Kidney (tissue), 14 donors: ENCODE results near the gene ERMN. TPM values are rescaled to one million over a fixed set of nuclear protein-coding genes. Genes with fewer than 3 reads are reported as not detected.
A peak's percentile ranks its signal among the peaks of the same experiment; 100 is the strongest.

Source experiments
- DNase-seq, 5 donors: peaks; one replicate each; pipeline ENCODE4 v3.0.0-alpha.2; 2013 to 2020
- FAIRE-seq: peaks from 2 replicates; lab custom pipeline; 2012; peaks lifted over from hg19 to GRCh38; lab: Jason Lieb, UNC
- H3K27ac ChIP-seq, 2 donors: one replicate each; pipeline ENCODE4 v1.7.0; 2013; ENCODE audit warnings: low read depth in 2 of 2, low read length in 2 of 2, inconsistent platforms in 1 of 2
- H3K27me3 ChIP-seq: one replicate; pipeline ENCODE4 v1.7.1; 2013; ENCODE audit warnings: low read length, inconsistent platforms; ENCODE audit not compliant: control insufficient read depth, insufficient read depth
- H3K36me3 ChIP-seq, 3 donors: one replicate each; pipeline versions ENCODE4 v1.7.0 to v1.7.1; 2013; ENCODE audit warnings: low read length in 3 of 3, control low read depth in 1 of 3, inconsistent platforms in 1 of 3; ENCODE audit not compliant: insufficient read depth in 3 of 3, control insufficient read depth in 2 of 3
- H3K4me1 ChIP-seq, 3 donors: one replicate each; pipeline versions ENCODE4 v1.7.0 to v1.7.1; 2013; ENCODE audit warnings: low read length in 3 of 3, inconsistent platforms in 1 of 3, low read depth in 1 of 3; ENCODE audit not compliant: control insufficient read depth in 2 of 3, insufficient read depth in 2 of 3
- H3K4me3 ChIP-seq, 3 donors: one replicate each; pipeline versions ENCODE4 v1.7.0 to v1.8.1; 2013; ENCODE audit warnings: low read length in 3 of 3, control low read depth in 1 of 3, inconsistent platforms in 1 of 3
- H3K9ac ChIP-seq, 3 donors: one replicate each; pipeline versions ENCODE4 v1.7.0 to v1.7.1; 2013; ENCODE audit warnings: low read length in 3 of 3, control low read depth in 1 of 3, inconsistent platforms in 1 of 3
- H3K9me3 ChIP-seq, 3 donors: one replicate each; pipeline versions ENCODE4 v1.7.0 to v1.7.1; 2013; ENCODE audit warnings: low read length in 3 of 3, control low read depth in 1 of 3, inconsistent platforms in 1 of 3; ENCODE audit not compliant: control insufficient read depth in 2 of 3, insufficient read depth in 1 of 3
- intact Hi-C: fragments of 100-400 bp; cut with DNase I; formaldehyde crosslinking; loops from one replicate; pipeline ENCODE4 v1.11.1; 2022
- polyA plus RNA-seq: library from polyadenylated mRNA; stranded (reverse); fragments of 350-450 nt; fragmentation: Illumina TruSeq; extraction: RNeasy Lipid Tissue Mini Kit (QIAGEN cat#74804); gene quantifications from one replicate; pipeline ENCODE4 v1.2.3, GENCODE V29; 2014; ENCODE audit warnings: low read depth, low replicate concordance; ENCODE audit not compliant: insufficient read depth
- total RNA-seq: library from RNA; stranded (reverse); fragmentation: NEBNext Ultra II Directional; extraction: Animal tissue kit (Norgen Biotek cat#: 25700); gene quantifications from one replicate; pipeline ENCODE4 v1.2.1, GENCODE V29; 2021
- TF ChIP-seq, protein P1 (sequence below): IDR thresholded peaks from 3 replicates; pipeline ENCODE4 v1.5.1; 2012; ENCODE audit warnings: mild to moderate bottlenecking, moderate library complexity, borderline replicate concordance; ENCODE audit not compliant: insufficient read depth; ENCODE audit errors: extremely low read depth
- donor health status: control.
- donor health status: control.
- donor health status: control.
- donor health status: control.
- donor health status: control.
- donor health status: DM: yes; HTN: yes; CAD: no.
- donor health status: Normal renal cell carcinoma (clear cell type).

The ERMN gene
- total and polyA plus RNA-seq, 2 donors from 2014 or later: 0.11 to 1.6 TPM

DNA sequence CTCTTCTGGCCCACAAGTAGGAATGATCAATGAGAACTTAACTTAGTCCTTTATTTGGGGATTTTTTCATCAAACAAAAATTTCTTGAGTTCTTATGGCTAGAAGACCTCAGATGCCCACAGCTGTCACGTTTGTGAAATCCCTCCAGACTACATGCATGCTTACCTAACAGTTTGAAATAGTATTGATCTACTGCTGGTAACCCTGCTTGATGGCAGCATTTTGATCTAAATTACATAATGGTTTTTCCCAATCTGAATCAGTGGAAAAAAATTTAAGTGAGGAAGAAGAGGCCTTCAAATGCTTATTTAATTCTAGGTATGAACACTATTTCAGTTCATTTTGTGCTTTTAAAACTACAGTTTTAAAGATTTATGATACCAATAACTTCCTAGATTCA is 13.9 kb downstream of the ERMN start:
- Histone ChIP-seq H3K4me3 (no peak overlapping the region), H3K9ac (no peak overlapping the region), H3K36me3 (no peaks in the 10 kb centered on the region), H3K4me1 (no peaks in the 10 kb centered on the region), H3K27ac (no peak overlapping the region), H3K9me3 (no peaks in the 10 kb centered on the region), H3K27me3 (no peaks in the 10 kb centered on the region)
- TF ChIP-seq, protein P1, sequence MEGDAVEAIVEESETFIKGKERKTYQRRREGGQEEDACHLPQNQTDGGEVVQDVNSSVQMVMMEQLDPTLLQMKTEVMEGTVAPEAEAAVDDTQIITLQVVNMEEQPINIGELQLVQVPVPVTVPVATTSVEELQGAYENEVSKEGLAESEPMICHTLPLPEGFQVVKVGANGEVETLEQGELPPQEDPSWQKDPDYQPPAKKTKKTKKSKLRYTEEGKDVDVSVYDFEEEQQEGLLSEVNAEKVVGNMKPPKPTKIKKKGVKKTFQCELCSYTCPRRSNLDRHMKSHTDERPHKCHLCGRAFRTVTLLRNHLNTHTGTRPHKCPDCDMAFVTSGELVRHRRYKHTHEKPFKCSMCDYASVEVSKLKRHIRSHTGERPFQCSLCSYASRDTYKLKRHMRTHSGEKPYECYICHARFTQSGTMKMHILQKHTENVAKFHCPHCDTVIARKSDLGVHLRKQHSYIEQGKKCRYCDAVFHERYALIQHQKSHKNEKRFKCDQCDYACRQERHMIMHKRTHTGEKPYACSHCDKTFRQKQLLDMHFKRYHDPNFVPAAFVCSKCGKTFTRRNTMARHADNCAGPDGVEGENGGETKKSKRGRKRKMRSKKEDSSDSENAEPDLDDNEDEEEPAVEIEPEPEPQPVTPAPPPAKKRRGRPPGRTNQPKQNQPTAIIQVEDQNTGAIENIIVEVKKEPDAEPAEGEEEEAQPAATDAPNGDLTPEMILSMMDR: no peak
- DNase-seq (no peak), FAIRE-seq (no peak)
- intact Hi-C loops: no loop called here

DNA sequence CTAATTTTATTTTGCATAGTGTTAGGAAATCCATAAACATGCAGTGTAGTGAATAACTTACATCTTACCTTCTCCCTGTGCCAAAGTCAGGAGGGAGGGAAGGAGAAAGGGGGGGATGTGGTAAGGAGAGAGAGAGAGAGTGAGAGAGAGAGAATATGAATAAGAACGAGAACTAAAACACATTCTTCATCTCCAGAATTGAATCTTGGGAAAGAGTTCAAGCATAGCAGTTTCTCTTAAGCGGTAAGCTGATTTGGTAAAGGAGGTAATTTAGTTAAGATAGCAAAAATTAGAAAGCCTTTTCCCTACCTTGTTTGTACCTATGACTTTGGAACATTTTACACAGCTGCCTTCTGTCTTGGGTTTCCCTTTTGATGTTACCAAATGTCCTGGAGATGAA is 15.7 kb downstream of the ERMN start:
- H3K27ac ChIP-seq: no peak overlapping the region
- TF ChIP-seq, protein P1: no peak
- no peaks in the 10 kb centered on the region for H3K36me3 ChIP-seq
- no peaks in the 10 kb centered on the region for H3K27me3 ChIP-seq
- intact Hi-C loops: no loop called here
- no peak overlapping the region for H3K9ac ChIP-seq
- no peak for DNase-seq
- H3K9me3 ChIP-seq: no peaks in the 10 kb centered on the region
- no peaks in the 10 kb centered on the region for H3K4me1 ChIP-seq
- FAIRE-seq: no peak
- no peak overlapping the region for H3K4me3 ChIP-seq

DNA sequence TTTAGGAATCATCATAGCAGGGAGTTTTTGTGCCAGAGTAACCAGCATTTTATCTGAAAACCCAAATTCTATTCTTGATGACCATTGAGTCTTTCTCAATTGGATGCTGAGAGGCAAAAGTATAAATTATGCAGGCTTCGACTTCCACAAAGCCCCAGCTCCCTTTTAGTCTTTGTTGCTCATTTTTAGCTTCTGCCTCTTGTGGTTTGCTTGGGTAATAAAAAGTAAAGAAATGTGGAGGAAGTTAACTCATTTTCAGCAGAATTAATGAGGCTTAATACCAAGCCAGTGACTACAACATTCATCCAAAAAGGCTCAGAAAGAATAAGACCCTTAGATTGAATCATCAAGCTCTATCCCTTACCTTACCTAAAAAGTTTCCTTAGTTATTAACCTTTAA is 18.6 kb downstream of the ERMN start:
- Histone ChIP-seq H3K27me3 (no peaks in the 10 kb centered on the region), H3K4me3 (no peak overlapping the region), H3K9me3 (no peaks in the 10 kb centered on the region), H3K27ac (no peak overlapping the region), H3K4me1 (no peaks in the 10 kb centered on the region), H3K9ac (no peak overlapping the region), H3K36me3 (no peaks in the 10 kb centered on the region)
- intact Hi-C loops: no loop called here
- TF ChIP-seq, protein P1: peak; percentile 3
- FAIRE-seq (no peak), DNase-seq (peak in 2 of 5 donors; percentile 22 to 23)

DNA sequence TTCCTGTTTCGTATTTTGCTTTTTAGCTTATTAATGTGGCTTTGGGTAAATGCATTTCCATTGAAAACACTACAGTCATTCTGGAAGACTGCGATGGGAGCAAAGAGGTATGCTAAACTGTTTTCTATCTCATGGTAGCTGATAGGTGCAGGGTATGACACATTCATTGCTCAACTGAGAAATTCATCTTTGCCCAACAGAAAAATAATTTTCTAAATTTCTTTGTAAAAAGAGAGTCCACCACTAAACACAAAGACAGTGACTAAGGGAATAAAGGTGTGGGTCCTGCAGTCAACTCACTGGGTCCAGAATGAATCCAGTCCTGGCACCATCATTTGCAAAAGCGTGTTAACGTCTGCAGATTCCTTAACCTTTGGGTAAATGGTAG is 19.9 kb downstream of the ERMN start:
- Histone ChIP-seq H3K27me3 (no peaks in the 10 kb centered on the region), H3K9me3 (no peaks in the 10 kb centered on the region), H3K4me1 (no peaks in the 10 kb centered on the region), H3K9ac (no peak overlapping the region), H3K36me3 (no peaks in the 10 kb centered on the region), H3K27ac (no peak overlapping the region), H3K4me3 (no peak overlapping the region)
- intact Hi-C loops: no loop called here
- TF ChIP-seq, protein P1: no peak
- DNase-seq (no peak), FAIRE-seq (no peak)
